ENCODE results near the gene IFFO2.

The IFFO2 gene

GRCh38 chr1:18976096-18976495 is 19.6 kb upstream of the IFFO2 start:
- TF ChIP-seq, protein P1, sequence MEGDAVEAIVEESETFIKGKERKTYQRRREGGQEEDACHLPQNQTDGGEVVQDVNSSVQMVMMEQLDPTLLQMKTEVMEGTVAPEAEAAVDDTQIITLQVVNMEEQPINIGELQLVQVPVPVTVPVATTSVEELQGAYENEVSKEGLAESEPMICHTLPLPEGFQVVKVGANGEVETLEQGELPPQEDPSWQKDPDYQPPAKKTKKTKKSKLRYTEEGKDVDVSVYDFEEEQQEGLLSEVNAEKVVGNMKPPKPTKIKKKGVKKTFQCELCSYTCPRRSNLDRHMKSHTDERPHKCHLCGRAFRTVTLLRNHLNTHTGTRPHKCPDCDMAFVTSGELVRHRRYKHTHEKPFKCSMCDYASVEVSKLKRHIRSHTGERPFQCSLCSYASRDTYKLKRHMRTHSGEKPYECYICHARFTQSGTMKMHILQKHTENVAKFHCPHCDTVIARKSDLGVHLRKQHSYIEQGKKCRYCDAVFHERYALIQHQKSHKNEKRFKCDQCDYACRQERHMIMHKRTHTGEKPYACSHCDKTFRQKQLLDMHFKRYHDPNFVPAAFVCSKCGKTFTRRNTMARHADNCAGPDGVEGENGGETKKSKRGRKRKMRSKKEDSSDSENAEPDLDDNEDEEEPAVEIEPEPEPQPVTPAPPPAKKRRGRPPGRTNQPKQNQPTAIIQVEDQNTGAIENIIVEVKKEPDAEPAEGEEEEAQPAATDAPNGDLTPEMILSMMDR (IDR thresholded peaks at IDR 0.05; ENCODE audit: low read depth, low read length, missing control alignments) = no peak
- in situ Hi-C loops (cut with HindIII; ENCODE audit: low pct_ligation_motif_present, low sequenced_read_pairs) = no loop called here
- no peaks in the 10 kb centered on the region for H3K36me3 ChIP-seq (replicated peaks)
- H3K27ac ChIP-seq = no peak overlapping the region
- DNase-seq = no peak
- no peak overlapping the region for H3K4me3 ChIP-seq (ENCODE audit: low read depth, low read length)
- no peaks in the 10 kb centered on the region for H3K27me3 ChIP-seq (replicated peaks)

DNA sequence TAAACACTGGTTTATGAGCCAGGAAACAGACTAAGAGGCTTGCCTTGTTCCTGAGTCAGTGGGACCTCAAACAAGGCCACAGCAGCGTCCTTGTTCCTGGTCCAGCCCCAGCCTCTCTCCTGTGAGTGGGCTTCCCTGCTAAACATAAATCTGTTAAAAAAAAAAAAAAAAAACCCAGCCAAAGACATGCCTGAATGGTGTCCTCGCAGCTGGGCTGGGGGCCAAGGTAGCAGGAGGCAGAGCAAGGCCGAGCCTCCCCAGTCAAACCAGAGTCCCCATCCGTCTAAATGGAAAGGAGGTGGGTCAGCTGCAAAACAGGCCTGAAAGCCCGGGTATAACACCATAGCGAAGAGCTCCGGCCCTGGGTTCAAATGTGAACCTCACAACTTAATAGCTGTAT is 18.1 kb upstream of the IFFO2 start:
- TF ChIP-seq, protein P1 (IDR thresholded peaks at IDR 0.05; ENCODE audit: low read depth, low read length, missing control alignments) = no peak
- Histone ChIP-seq H3K27ac (no peak overlapping the region), H3K27me3 (replicated peaks) (no peaks in the 10 kb centered on the region), H3K4me3 (ENCODE audit: low read depth, low read length) (no peak overlapping the region), H3K36me3 (replicated peaks) (no peaks in the 10 kb centered on the region)
- no peak for DNase-seq
- in situ Hi-C loops (cut with HindIII; ENCODE audit: low pct_ligation_motif_present, low sequenced_read_pairs) = no loop called here

GRCh38 chr1:18974005-18974404 is 17.5 kb upstream of the IFFO2 start:
- DNase-seq = no peak
- Histone ChIP-seq H3K27me3 (replicated peaks) (no peaks in the 10 kb centered on the region), H3K27ac (no peak overlapping the region), H3K4me3 (ENCODE audit: low read depth, low read length) (no peak overlapping the region), H3K36me3 (replicated peaks) (no peaks in the 10 kb centered on the region)
- in situ Hi-C loops (cut with HindIII; ENCODE audit: low pct_ligation_motif_present, low sequenced_read_pairs) = no loop called here
- TF ChIP-seq, protein P1 (IDR thresholded peaks at IDR 0.05; ENCODE audit: low read depth, low read length, missing control alignments) = no peak

DNA sequence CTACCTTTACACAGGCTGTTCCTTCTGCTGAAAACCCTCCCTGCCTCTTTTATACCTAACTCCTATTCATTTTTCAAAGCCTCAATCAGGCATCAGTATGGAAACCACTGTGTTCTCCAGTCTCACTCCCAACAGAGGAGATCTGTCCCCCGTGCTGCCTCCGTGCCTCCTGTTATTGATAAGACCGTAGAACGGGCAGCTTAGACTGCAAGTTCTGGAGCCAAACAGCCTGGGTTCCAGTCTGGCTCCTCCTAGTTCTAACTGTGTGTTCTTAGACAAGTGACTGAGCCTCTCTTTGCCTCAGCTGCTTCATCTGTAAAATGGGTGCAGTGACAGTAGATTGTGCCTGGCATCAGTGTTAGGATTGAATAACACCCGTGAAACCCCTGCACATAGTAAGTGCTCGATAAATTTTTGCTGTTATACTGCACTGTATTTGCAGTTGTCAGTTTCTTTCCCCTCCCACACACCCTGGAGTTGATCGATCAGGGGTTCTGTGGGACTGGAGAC is 17.0 kb upstream of the IFFO2 start:
- in situ Hi-C loops (cut with HindIII; ENCODE audit: low pct_ligation_motif_present, low sequenced_read_pairs) = no loop called here
- no peak for DNase-seq
- H3K27me3 ChIP-seq (replicated peaks) = no peaks in the 10 kb centered on the region
- no peak overlapping the region for H3K4me3 ChIP-seq (ENCODE audit: low read depth, low read length)
- H3K36me3 ChIP-seq (replicated peaks) = no peaks in the 10 kb centered on the region
- H3K27ac ChIP-seq = no peak overlapping the region
- TF ChIP-seq, protein P1 (IDR thresholded peaks at IDR 0.05; ENCODE audit: low read depth, low read length, missing control alignments) = no peak

- Histone ChIP-seq H3K4me3 (ENCODE audit: low read depth, low read length) (no peak overlapping the region), H3K36me3 (replicated peaks) (no peaks in the 10 kb centered on the region), H3K27me3 (replicated peaks) (no peaks in the 10 kb centered on the region), H3K27ac (no peak overlapping the region)
- TF ChIP-seq, protein P1 (IDR thresholded peaks at IDR 0.05; ENCODE audit: low read depth, low read length, missing control alignments) = no peak
- DNase-seq = no peak
- in situ Hi-C loops (cut with HindIII; ENCODE audit: low pct_ligation_motif_present, low sequenced_read_pairs) = no loop called here
Observed at GRCh38 chr1:18972991-18973390, 16.5 kb upstream of the IFFO2 start.

GRCh38 chr1:18972531-18972930 is 16.1 kb upstream of the IFFO2 start:
- H3K27ac ChIP-seq = no peak overlapping the region
- TF ChIP-seq, protein P1 (IDR thresholded peaks at IDR 0.05; ENCODE audit: low read depth, low read length, missing control alignments) = peak; percentile 51
- DNase-seq = no peak

More at GRCh38 chr1:18972531-18972930, 16.1 kb upstream of the IFFO2 start:
- Histone ChIP-seq H3K27me3 (replicated peaks) (no peaks in the 10 kb centered on the region), H3K36me3 (replicated peaks) (no peaks in the 10 kb centered on the region), H3K4me3 (ENCODE audit: low read depth, low read length) (no peak overlapping the region)
- in situ Hi-C loops (cut with HindIII; ENCODE audit: low pct_ligation_motif_present, low sequenced_read_pairs) = no loop called here
